Measurements from ENCODE around the gene TAF15. TPM values are rescaled to one million over a fixed set of nuclear protein-coding genes. Genes with fewer than 3 reads are reported as not detected.

The TAF15 gene
- total RNA-seq: 54.5 and 65.7 TPM in 2 replicates

DNA sequence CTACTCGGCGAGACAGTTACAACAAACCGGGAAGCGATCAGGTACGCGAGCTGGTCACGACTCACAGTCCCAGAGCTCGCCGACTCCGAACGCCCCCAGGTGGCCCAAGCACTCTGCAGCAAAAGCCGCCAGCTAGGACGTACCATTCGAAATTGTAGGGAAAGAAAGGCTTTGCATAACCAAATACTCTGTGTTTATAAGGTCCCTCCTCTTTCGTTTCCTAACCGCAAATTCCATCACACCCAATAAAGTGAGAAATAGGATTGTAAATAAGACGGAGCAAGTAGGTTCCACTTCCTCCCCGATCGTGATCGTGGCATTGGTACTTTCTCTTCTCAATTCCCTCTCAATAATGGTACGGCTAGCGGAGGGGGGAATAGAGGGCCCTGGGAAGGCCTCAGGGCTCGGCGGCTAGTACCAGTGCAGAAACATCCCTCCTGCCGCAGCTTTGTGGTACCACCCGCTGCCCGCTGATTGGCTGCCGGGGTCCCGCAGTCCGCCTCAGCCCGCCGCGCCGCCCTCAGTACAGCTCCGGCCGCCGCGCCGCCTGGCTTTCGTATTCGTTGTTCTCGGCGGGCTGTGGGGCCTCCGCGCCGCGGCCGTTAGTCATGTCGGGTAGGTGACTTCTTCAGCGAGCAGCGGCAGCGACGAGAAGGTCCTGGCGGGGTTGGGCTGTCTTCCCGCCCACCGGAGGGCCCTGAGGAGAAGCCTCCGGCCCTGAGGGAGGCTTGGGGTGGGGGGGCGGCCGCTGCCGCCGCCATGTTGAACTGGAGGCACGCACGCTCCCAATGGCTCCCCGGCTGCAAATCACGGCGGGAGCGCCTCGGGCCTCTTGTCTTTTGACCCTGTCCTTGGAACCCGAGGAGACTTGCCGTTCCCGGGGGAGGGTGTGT is at the start of gene TAF15:
TSS of gene TAF15 (plus strand) at position 523 of the 893 bp plus-strand sequence. CDS start at position 609, 86 bp downstream.
- DNase-seq (ENCODE audit: low read depth in 2 of 2): peak; percentile 99

DNA sequence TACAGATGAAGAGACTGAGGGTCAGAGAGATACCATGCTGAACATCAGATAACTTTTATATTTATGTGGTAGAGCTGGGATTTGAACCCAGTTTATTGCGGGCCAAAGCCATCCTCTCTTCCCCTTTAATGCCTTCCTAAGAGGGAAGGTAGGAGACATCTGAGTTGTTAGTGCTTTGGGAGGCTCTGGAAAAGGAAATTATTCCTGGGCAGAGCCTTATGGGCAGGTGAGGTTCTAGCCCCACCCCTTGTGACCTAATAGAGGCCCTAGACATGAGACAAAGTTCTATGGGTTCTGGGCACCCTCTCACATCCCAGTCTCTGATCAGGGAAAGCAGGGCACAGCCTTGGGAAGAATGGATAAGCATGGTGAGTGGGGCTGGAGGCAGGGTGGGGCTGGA is 48.7 kb upstream of the TAF15 start, which contains the start of gene C17orf50:
TSS of gene C17orf50 (plus strand) at position 301 of the 400 bp plus-strand sequence. CDS start at position 356, 55 bp downstream.
- DNase-seq (ENCODE audit: low read depth in 2 of 2): no peak

DNA sequence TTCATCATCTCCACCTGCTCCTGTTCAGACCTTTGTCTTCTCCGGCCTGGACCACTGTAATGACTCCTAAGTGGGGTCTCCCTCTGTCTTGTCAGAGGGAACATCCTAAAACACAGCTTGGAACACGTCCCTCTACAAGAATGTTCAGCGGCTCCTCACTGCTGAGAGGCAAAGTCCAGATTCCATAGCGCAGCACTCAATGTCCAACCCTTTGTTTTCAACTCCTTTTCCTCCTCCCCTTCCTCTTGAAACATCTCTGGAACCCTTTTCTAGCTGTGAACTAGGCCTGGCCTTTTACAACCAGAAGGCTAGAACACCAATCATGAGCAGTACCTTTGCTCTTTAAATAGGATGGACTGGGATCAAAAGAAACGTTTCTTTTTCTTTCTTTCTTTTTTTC is 47.7 kb upstream of the TAF15 start:
- DNase-seq (ENCODE audit: low read depth in 2 of 2): no peak

DNA sequence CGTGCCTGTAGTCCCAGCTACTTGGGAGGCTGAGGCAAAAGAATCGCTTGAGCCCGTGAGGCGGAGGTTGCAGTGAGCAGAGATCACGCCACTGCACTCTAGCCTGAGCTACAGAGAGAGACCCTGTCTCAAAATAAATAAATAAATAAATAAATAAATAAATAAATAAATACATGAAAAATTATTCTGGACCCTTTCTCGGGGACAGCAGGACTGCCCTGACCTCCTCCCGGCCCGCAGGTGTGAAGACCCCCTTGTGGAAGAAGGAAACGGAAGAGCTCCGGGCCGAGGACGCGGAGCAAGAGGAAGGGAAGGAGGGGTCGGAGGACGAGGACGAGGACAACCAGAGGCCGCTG is 45.5 kb upstream of the TAF15 start:
- DNase-seq (ENCODE audit: low read depth in 2 of 2): no peak

DNA sequence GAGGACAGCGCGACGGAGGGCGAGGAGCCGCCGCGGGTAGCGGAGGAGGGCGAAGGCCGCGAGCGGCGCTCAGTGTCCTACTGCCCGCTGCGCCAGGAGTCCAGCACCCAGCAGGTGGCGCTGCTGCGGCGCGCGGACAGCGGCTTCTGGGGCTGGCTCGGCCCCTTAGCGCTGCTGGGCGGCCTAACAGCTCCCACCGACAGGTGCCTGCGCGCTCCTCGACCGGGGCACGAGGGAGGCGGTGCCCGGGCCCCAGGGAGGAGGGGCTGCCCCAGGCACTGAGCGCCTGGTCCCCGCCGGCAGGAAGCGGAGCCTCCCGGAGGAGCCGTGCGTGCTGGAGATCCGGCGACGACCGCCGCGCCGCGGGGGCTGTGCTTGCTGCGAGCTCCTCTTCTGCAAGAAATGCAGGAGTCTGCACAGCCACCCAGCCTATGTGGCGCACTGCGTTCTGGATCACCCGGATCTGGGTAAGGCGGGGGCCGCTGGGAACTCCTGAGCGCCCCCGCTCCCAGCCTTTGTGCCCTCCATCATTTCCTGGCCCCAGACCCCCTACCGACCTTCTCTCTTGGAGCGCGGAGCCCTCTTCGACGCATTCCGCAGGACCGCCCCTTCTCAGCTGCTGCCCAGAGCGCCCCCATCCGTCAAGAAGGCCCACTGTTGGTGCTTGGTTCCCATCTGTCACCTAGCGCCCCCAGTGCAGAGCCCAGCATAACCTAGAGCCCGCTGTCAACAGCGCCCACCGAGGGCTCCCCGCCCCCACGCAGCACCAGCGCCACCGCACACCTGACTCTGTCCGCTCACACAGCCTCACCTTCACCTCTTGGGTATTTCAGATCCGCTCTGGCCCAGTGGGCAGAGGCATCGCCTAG is 44.9 kb upstream of the TAF15 start:
- DNase-seq (ENCODE audit: low read depth in 2 of 2): peak; percentile 88 to 92

DNA sequence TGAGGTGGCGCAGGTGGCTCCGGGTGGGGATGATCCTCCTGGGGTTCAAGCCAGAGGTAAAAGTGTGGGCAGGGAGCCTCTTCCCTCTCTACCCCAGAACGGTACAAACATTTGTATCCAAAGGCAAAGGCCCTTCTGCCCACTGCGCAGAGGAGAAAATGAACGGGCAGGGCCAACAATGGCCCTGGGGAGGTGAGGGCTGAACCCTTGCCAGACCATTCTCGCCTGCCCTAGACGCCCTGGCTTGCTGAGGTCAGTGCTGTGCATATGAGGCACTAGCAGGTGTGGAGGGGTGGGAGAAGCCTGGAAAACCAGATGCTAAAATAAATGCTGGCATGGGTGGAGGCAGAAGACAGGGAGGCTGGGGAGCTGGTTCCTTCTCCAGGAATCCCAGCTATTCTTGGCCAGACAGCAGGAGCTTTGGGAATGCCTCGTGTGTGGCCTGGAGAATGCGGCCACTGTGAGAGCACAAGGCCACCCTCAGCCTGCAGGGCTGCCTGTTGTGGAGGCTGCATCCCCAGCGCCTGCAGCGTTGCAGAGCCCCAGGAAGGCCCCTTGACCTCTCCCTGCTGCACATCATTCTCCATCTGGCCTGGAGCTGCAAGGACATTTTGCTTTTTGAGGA is 44.1 kb upstream of the TAF15 start:
- DNase-seq (ENCODE audit: low read depth in 2 of 2): no peak

DNA sequence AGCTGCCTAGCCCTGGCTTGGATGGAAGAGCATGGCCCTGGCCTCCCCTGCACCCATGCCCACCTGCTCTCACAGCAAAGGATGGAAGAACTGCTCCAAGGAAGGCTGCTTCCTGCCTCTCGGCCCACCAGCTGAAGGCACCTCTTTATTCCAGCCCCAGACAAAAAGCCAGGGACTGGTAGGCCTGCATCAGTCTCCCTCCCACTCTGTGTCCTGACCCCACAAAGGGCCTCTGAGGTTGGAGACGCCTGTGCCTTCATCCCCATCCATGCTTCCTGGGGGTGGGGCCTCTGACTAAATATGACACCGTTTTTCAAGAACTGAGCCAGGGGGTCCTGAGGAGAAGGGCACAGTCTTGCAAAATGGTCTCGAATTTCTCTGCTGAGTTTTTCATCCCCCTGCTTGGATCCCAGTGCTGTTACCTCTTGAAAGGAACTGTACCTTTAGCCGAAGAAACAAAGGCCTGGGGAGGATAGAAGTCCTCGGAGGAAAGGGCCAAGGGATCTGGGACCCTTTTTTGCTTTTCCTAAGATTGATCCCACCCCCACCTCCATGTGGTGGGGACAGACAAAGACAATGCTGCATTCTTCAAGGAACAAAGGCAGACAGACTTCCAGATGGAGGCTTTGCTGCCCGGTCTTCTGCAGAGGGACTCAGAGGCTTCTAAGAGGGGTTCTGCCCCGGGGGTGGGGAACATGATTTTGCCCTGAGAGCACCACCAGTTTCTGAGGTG is 43.4 kb upstream of the TAF15 start:
- DNase-seq (ENCODE audit: low read depth in 2 of 2): no peak

DNA sequence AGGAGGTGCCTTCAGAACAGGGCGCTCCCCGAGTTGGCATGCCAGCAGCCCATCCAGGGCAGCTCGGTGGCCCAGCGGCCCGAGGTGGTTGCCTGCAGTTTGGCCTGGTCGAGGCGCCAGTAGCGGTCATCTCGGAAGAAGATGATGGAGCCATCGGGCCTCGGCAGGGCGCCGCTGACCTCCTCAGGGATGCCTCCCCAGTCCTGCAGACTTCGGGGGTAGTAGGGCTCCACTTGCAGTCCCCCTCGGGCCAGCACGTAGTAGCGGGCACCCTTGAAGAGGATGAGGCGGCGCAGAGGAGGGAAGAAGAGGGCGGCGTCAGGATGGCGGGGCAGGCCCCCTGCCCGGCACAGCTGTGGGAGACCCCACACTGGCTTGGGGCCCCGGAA is 42.8 kb upstream of the TAF15 start:
- no peak for DNase-seq (ENCODE audit: low read depth in 2 of 2)

DNA sequence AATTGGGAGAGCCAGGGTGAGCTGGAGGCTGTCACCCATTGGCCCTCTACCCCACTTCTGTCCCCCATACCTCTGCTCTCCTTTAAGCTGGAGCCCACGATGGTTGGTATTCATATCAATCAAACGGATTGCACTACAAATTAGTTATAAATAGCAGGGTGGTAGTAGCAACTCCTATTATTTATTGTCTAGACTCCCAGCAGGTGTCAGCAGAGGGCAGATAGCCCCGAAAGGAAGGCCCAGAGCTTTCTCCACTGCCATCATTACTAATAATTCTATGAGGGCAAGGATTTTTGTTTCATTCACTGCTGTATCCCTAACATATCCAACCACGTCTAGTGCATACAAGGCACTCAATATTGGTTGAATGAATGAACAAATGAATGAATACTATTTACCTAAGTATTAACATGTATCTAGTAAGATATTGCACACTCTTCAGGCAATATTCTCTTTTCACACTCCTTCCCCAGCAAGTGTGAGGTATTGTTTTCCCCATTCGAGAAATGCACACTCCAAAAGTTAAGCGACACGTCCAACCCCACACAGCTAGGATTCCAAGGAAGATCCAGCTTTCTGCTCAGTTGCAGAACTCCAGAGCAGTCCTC is 42.3 kb upstream of the TAF15 start:
- DNase-seq (ENCODE audit: low read depth in 2 of 2): peak; percentile 54 to 64

DNA sequence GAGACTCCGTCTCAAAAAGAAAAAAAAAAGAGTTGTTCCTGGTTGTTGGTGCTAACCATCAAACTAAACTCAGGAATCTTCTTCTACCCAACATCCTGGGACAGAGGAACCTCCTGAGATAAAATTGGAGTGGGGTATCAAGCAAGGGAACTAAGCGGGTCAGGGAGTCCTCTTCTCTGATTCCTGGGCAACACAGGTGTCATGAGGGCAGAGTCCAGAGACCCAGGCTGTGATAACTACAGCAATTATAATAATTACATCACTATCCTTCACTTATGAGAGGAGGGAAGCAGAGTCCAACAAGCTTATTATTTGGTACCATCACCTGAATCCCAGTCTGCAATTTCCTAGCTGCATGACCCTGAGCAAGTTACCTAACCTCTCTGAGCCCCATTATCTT is 40.5 kb upstream of the TAF15 start:
- DNase-seq (ENCODE audit: low read depth in 2 of 2): no peak

DNA sequence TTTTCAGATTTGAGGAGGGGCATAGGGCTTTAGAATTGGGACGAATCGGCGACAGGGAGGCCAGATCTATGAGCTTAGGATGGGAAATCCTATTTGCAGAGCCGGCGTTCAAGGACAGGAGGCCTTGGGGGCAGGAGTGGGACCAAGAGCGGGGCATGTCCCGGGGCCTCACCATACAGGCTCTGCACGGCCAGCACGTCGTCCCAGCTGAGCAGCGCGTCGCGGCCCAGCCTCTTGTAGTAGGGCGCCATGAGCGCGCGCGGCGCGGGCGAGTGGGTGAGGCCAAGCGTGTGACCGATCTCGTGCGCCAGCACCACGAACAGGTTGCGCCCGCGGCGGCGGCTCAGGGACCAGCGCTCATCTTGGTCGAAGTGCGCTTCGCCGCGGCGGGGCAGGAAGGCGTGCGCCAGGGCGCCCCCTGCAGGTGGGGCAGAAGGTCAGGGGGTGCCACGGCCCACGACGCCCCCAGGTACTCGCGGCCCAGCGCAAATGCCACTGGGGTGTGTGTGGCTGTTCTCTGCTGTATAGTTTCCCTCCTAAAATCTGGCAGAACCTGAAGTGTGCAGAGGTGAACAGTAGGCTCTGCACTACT is 39.3 kb upstream of the TAF15 start:
- no peak for DNase-seq (ENCODE audit: low read depth in 2 of 2)

DNA sequence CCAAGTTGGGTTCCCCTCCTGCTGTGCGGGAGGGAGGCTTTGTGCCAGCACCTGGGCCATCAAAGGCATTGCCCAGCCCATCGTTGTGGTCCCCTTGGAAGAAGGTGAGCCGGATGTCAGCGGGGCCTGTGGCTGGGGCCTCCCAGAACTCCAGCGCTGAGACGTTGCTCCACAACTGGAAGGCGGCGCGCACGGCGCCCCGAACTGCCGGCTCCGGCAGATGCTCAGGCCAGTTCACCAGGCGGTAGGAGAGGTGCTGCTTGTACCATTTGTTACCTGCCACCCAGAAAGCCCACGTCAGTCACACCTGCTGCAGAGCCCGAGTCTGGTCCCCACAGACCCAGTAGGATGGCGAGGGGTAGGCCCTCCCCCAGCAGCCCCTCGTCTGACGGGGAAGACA is 36.2 kb upstream of the TAF15 start:
- DNase-seq (ENCODE audit: low read depth in 2 of 2): no peak

DNA sequence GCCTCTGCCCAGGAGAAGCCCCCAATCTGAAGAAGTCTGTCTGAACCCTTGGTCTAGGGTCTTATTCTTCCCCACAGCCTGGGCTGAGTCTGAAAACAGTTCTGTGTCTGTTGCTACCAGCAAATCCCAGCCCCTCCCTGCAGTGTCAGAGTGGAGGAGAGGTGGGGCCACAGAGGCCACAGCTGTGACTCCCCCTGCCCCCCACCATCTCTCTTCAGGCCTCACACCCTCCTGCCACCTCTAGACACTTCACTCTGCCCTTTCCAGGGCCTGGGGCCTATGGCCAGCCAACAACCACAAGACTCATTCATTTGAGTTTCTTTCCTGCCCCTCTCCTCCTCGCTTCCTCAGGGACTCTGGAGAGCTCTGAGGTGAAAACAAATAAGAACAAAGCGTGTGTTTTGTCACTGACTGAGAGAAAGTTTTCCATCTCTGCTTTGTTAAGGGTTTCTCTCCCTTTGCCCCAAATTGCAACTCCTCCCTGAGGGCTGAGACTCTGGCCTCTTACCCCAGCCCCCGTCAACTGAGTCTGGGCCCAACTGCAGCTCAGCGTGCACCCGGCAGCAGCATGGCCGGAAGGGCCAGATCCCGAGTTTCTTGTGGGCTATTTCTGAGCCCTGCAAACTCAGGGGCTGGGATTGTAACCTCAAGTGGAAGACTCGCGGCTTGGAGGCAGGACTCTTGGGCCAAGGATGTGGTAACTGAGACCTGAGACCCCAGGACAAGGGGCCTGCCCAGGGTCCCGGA is 35.4 kb upstream of the TAF15 start:
- DNase-seq (ENCODE audit: low read depth in 2 of 2): no peak

DNA sequence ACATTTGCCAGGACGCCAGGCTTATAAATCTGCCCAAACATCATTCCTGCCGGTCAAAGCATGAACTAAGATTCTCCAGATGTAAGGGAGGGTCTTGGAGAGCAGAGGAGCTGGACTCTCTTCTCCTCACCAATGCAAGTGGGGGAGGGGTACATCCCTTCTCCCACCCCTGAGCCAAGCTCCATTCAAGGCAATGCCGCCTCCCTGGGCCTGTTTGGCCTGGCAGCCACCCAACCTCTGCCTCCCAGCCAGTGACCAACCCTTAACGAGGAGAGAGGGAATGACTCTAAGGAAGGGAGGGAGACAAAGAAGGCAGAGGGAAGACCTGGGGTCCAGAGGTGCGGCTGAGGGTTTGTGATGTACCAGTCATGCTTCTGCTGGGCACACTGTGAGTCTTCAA is 34.8 kb upstream of the TAF15 start:
- DNase-seq (ENCODE audit: low read depth in 2 of 2): no peak

DNA sequence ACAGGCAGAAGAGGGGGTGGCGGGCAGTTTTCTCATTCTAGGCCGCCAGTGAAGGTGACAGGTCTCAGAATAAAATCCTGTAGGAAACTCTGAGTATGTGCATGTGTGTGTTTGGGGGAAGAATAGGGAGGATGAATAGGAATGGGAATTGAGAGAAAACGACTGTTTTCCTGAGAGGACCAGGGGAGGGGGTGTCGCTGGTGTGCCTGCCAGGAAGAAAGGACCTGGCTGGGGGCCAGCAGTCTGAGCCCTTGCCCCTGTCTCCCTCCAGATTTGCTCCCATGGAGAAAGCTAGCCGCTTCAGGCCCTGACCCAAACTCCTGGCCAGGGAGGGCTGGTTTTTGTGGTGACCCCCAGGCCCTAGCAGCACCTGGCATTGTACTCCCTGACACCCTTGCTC is 34.2 kb upstream of the TAF15 start:
- DNase-seq (ENCODE audit: low read depth in 2 of 2): no peak

DNA sequence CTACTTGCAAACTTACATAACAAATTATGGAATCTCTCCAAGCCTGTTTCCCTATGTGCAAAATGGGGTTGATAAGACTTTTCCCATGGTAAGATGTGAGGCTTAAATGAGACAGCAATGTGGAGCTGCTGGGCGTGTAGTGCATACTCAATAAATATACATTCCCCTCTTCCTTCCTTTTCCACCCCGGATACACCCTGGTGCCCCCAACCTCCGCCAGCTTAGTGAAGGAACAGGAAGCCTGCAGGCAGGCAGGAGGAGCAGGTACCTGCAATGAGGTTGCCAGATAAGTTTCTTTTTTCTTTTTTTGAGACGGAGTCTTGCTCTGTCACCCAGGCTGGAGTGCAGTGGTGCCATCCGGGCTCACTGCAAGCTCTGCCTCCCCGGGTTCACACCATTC is 33.7 kb upstream of the TAF15 start:
- DNase-seq (ENCODE audit: low read depth in 2 of 2): no peak

DNA sequence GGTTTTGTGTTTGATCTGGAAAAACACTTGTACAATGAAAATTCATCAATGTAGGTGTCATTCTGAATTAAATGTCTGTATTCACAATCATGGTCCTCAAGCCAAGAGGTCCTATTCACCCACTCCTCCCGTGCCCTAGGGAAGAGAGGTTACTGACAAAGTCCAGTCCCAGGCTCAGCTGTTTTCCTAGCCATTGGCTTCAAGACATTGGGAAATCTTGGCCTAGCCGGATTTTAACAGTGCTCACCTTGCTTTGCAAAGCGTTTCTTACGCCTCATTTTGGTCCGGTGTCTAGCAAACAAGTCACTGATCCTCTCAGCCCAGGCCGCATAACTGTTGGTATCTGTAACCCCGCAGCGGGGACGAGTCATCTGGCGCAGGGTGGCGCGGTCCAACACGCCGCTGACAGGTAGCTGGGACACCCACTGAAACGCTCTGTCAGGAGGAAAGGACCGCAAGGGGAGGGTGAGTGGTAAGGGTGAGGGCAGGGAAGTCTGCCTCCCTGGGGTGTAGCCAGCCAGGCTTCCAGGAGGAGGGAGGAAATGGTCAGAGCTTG is 30.6 kb upstream of the TAF15 start:
- DNase-seq (ENCODE audit: low read depth in 2 of 2): no peak

DNA sequence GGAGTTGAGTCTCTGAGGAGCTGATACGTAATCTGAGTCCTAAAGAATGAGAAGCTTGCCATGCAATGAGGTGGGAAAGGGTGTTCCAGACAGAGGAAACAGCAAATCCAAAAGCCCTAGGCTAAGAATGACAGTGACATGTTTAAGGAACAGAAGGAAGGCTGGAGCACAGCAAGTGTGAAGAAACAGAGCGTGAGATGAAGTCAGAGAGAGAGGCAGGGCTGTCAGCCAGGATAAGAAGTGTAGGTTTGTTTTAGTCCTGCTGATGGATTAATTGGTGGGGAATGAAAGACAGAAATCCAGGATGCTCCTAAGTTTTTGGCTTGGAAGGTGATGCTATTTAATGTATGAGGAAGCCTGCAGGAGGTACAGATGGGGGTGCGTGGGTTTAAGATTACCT is 28.3 kb upstream of the TAF15 start:
- no peak for DNase-seq (ENCODE audit: low read depth in 2 of 2)

DNA sequence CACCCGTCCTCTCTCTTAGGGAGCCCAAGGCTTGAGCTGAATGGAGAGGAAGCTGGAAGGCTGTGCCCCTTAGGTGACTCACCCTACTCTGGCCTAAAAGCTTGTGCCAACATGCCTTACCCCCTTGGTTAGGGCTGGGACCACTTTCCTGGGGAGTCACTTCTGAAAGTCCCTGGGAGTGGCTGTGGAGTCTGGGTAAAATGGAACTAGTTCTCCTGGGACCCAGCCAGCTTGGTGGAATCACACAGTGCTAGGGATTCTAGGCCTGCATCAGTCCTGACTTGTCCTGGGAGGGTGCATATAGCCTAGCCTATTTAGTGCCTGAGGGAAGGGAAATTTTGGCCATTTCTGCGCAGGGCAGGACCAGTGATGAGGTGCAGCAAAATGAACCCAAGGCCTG is 24.4 kb upstream of the TAF15 start:
- no peak for DNase-seq (ENCODE audit: low read depth in 2 of 2)
